OCI-LY1 (cell line): ENCODE measurements around the gene SIX1.

Source experiments
- H2AFZ ChIP-seq: fragments of 200-600 bp; sonication (generic), shearing (Covaris generic); 2 replicates; pipeline ENCODE4 v1.6.0; 2014; ENCODE audit warnings: antibody characterized with exemption, mild to moderate bottlenecking, low read length
- H3F3A ChIP-seq: fragments of 200-600 bp; sonication (generic), shearing (Covaris generic); 2 replicates; pipeline ENCODE4 v1.6.0; 2014; ENCODE audit warnings: mild to moderate bottlenecking, antibody characterized with exemption, low read length, moderate library complexity; ENCODE audit not compliant: insufficient read depth
- H3K27ac ChIP-seq: fragments of 200-600 bp; sonication (generic); 2 replicates; pipeline ENCODE4 v1.5.1; 2014; ENCODE audit warnings: low read length, mixed run types, mild to moderate bottlenecking, low read depth; ENCODE audit not compliant: poor library complexity, severe bottlenecking
- H3K27me3 ChIP-seq: fragments of 200-600 bp; sonication (generic); 2 replicates; pipeline ENCODE4 v1.6.0; 2014; ENCODE audit warnings: antibody characterized with exemption, mild to moderate bottlenecking, low read length, moderate library complexity; ENCODE audit not compliant: insufficient read depth
- H3K36me3 ChIP-seq: fragments of 200-600 bp; sonication (generic); 2 replicates; pipeline ENCODE4 v1.6.1; 2014; ENCODE audit warnings: mild to moderate bottlenecking, antibody characterized with exemption, low read length, moderate library complexity, mixed read lengths; ENCODE audit not compliant: insufficient read depth
- H3K4me1 ChIP-seq: fragments of 200-600 bp; sonication (generic); 2 replicates; pipeline ENCODE4 v1.5.1; 2014; ENCODE audit warnings: mild to moderate bottlenecking, low read length, moderate library complexity; ENCODE audit not compliant: insufficient read depth, severe bottlenecking
- H3K4me2 ChIP-seq: fragments of 200-600 bp; sonication (generic), shearing (Covaris generic); 2 replicates; pipeline ENCODE4 v1.6.1; 2014; ENCODE audit warnings: low read length
- H3K4me3 ChIP-seq: fragments of 200-600 bp; sonication (generic); 2 replicates; pipeline ENCODE4 v1.5.1; 2014; ENCODE audit warnings: low read length, low read depth, mild to moderate bottlenecking, mixed read lengths; ENCODE audit not compliant: poor library complexity, severe bottlenecking
- H3K79me2 ChIP-seq: fragments of 200-600 bp; shearing (Covaris generic); 2 replicates; pipeline ENCODE4 v1.6.1; 2016; ENCODE audit warnings: mixed run types, low read length, mixed read lengths; ENCODE audit not compliant: insufficient read depth
- H3K9ac ChIP-seq: fragments of 200-600 bp; sonication (generic), shearing (Covaris generic); 2 replicates; pipeline ENCODE4 v1.6.1; 2014; ENCODE audit warnings: mild to moderate bottlenecking, low read length, mixed read lengths
- H3K9me2 ChIP-seq: fragments of 200-600 bp; sonication (generic), shearing (Covaris generic); 2 replicates; pipeline ENCODE4 v1.6.1; 2014; ENCODE audit warnings: low read depth, mild to moderate bottlenecking, low read length, mixed read lengths
- H3K9me3 ChIP-seq: fragments of 200-600 bp; shearing (Covaris generic); 2 replicates; pipeline ENCODE4 v1.6.1; 2014; ENCODE audit warnings: low read length, mixed read lengths
- H4K20me1 ChIP-seq: fragments of 200-600 bp; sonication (generic), shearing (Covaris generic); 2 replicates; pipeline ENCODE4 v1.6.0; 2016; ENCODE audit warnings: mild to moderate bottlenecking, low read length; ENCODE audit not compliant: insufficient read depth
- EZH2 ChIP-seq: fragments of 200-600 bp; sonication (generic), shearing (Covaris generic); IDR thresholded peaks from 2 replicates; pipeline ENCODE4 v1.8.0; 2017; ENCODE audit warnings: borderline replicate concordance, mixed run types, mild to moderate bottlenecking, antibody characterized with exemption, low read length, moderate library complexity, mixed read lengths
- TF ChIP-seq, protein P1 (sequence below): fragments of 200-600 bp; sonication (generic), shearing (Covaris generic); IDR thresholded peaks from 2 replicates; pipeline ENCODE4 v1.5.1; 2017; ENCODE audit warnings: mild to moderate bottlenecking, antibody characterized with exemption, low read length, moderate library complexity, mixed read lengths

The SIX1 gene

GRCh38 chr14:60646226-60646818 is 3.0 kb downstream of the SIX1 start:
- Histone ChIP-seq H3K9me3 (no peaks in the 10 kb centered on the region), H3K9me2 (no peaks in the 10 kb centered on the region), H3K36me3 (no peaks in the 10 kb centered on the region), H3K79me2 (no peaks in the 10 kb centered on the region), H4K20me1 (no peaks in the 10 kb centered on the region), H3K4me3 (no peak overlapping the region), H3K4me2 (no peak overlapping the region), H2AFZ (no peak overlapping the region), H3K9ac (no peak overlapping the region), H3F3A (no peaks in the 10 kb centered on the region), H3K27me3 (peaks cover 16% of the 10 kb centered on the region; the same call in 1 of the 2 replicates), H3K27ac (no peak overlapping the region), H3K4me1 (peaks cover 18% of the 10 kb centered on the region)
- TF ChIP-seq, protein P1, sequence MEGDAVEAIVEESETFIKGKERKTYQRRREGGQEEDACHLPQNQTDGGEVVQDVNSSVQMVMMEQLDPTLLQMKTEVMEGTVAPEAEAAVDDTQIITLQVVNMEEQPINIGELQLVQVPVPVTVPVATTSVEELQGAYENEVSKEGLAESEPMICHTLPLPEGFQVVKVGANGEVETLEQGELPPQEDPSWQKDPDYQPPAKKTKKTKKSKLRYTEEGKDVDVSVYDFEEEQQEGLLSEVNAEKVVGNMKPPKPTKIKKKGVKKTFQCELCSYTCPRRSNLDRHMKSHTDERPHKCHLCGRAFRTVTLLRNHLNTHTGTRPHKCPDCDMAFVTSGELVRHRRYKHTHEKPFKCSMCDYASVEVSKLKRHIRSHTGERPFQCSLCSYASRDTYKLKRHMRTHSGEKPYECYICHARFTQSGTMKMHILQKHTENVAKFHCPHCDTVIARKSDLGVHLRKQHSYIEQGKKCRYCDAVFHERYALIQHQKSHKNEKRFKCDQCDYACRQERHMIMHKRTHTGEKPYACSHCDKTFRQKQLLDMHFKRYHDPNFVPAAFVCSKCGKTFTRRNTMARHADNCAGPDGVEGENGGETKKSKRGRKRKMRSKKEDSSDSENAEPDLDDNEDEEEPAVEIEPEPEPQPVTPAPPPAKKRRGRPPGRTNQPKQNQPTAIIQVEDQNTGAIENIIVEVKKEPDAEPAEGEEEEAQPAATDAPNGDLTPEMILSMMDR, result no peak
- no peak for TF ChIP-seq EZH2

DNA sequence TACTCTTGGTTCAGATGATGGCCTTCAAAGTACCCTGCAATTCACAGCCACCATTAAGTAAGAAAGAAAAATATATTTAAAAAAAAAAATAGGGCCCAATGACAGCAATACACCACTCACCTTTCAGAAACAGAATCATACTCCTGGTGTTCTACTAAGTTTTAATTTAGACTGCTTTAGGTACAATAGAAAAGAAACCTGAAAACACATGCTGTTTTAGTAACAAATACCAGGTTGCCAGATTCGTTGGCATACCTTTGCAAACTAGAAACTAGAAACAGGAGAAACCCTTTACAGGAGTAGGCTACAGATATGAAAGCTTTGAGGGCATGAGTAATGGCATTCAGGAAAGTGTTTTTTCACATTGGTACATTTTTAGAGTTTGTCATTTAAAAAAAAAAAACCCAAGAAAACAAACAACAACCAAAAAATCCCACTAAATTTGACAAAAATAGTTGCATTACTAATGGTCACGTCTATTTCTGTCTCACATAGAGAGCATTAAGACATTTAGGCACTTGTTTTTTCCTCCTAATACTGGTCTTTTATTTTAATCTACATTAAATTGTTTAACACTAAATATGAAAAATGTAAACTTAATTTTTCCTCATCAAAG is 4.0 kb downstream of the SIX1 start:
- TF ChIP-seq EZH2, result no peak
- TF ChIP-seq, protein P1, result no peak
- Histone ChIP-seq H3K4me3 (no peak overlapping the region), H4K20me1 (no peaks in the 10 kb centered on the region), H3K9ac (no peak overlapping the region), H3K9me3 (no peaks in the 10 kb centered on the region), H3K27me3 (peaks cover 16% of the 10 kb centered on the region; the same call in 1 of the 2 replicates), H3K4me2 (no peak overlapping the region), H3K36me3 (no peaks in the 10 kb centered on the region), H3K27ac (no peak overlapping the region), H3K9me2 (no peaks in the 10 kb centered on the region), H3K4me1 (peaks cover 18% of the 10 kb centered on the region), H3K79me2 (no peaks in the 10 kb centered on the region), H2AFZ (no peak overlapping the region), H3F3A (no peaks in the 10 kb centered on the region)

DNA sequence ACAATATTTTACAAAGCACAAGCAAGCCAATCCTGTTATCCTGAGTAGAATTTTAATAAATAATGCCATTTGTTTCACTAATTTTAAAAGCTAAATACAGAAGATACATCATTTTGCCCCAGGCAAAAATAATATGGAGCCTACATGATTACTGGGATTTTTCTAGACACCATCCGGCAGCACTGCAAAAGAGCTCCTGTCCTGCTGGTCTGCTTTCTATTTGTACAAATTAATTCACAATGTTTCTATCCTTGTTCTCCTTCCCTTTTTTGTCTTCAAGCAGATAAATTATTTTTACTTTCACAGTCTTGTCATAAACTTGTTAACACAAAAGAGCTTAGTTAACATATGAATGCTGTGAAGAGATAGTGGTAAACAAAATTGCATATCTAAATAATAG is 4.6 kb downstream of the SIX1 start:
- Histone ChIP-seq H3F3A (no peaks in the 10 kb centered on the region), H3K36me3 (no peaks in the 10 kb centered on the region), H3K27me3 (peaks cover 16% of the 10 kb centered on the region; the same call in 1 of the 2 replicates), H3K4me2 (no peak overlapping the region), H3K79me2 (no peaks in the 10 kb centered on the region), H3K4me1 (peaks cover 18% of the 10 kb centered on the region), H3K9ac (no peak overlapping the region), H3K9me3 (no peaks in the 10 kb centered on the region), H2AFZ (no peak overlapping the region), H3K9me2 (no peaks in the 10 kb centered on the region), H3K4me3 (no peak overlapping the region), H3K27ac (no peak overlapping the region), H4K20me1 (no peaks in the 10 kb centered on the region)
- TF ChIP-seq, protein P1, result no peak
- no peak for TF ChIP-seq EZH2
